ENCODE results near the gene RPS6KA1.
"Not testable (repeated sequence)": the region's sequence is repeated elsewhere in the genome, so short reads cannot be mapped to it uniquely, and the experiment has no call there.

RPS6KA1 gene

GRCh38 chr1:26594593-26594992, 65.0 kb downstream of the RPS6KA1 start:
- not testable (repeated sequence) for DNase-seq

- DNase-seq = no peak
These were observed 68.1 kb downstream of the RPS6KA1 start for GRCh38 chr1:26597629-26598039.

GRCh38 chr1:26598890-26599289, 69.3 kb downstream of the RPS6KA1 start:
- no peak for DNase-seq

GRCh38 chr1:26602378-26602959, 72.9 kb downstream of the RPS6KA1 start:
- DNase-seq = no peak

GRCh38 chr1:26603856-26604255, 74.3 kb downstream of the RPS6KA1 start:
- no peak for DNase-seq

GRCh38 chr1:26607186-26607585, 77.6 kb downstream of the RPS6KA1 start:
- no peak for DNase-seq

- no peak for DNase-seq
These were observed 79.3 kb downstream of the RPS6KA1 start for GRCh38 chr1:26608895-26609294.

GRCh38 chr1:26610781-26611180, 81.2 kb downstream of the RPS6KA1 start:
- DNase-seq = no peak

- DNase-seq = not testable (repeated sequence)
These were observed 83.1 kb downstream of the RPS6KA1 start for GRCh38 chr1:26612627-26613026.

GRCh38 chr1:26614655-26615411, 85.3 kb downstream of the RPS6KA1 start:
- no peak for DNase-seq

- DNase-seq = no peak
These were observed 87.3 kb downstream of the RPS6KA1 start for GRCh38 chr1:26616881-26617280.

- DNase-seq = no peak
These were observed 89.0 kb downstream of the RPS6KA1 start for GRCh38 chr1:26618561-26618960.

All from right kidney (tissue), 1 donor.